Right lobe of liver (tissue), 4 donors: ENCODE measurements around the gene HNRNPM.

ENCODE experiments used
- CTCF ChIP-seq, 4 donors: fragments of 200-600 bp in 3 of 4; fragments of 450-650 bp in 1 of 4; IDR thresholded peaks; one replicate each; pipeline versions ENCODE4 v1.5.1 to v1.8.0; 2016 to 2022; ENCODE audit warnings: antibody characterized with exemption in 4 of 4, mild to moderate bottlenecking in 2 of 4
- POLR2A ChIP-seq: fragments of 450-650 bp; IDR thresholded peaks from one replicate; pipeline ENCODE4 v1.6.1; 2017; ENCODE audit warnings: antibody characterized with exemption, mild to moderate bottlenecking
- donor health status: DM: no; HTN: no; CAD: no.
- donor health status: DM: no; HTN: no; CAD: no.
- donor health status: DM: no; HTN: yes; CAD: no.

DNA sequence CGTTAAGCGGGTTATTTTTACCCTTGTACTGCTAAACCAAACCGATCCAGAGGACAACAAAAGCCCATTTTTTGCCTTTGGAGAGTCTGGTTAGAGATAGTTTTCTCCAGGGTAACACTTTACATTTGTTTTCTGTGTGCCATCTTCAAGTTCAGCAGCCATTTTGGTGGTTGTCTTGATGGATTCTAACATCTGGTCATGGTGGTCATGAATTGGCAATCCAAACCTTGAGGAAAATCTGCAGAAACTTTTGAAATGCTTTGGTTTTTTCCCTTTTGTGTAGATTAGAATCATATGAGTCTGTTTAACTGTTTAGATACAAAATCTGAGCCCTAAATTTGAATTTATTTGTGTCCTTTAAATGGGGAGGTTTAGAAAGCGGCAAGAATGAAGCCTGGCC is 16.6 kb downstream of the HNRNPM start:
- TF ChIP-seq CTCF (IDR thresholded peaks at IDR 0.05) (no peak), POLR2A (no peak)
